Bronchial smooth muscle cell (primary cell): ENCODE measurements around the gene NVL. TPM values are rescaled to one million over a fixed set of nuclear protein-coding genes. Genes with fewer than 3 reads are reported as not detected.

Experiments
- total RNA-seq: library from RNA; depleted of rRNA; stranded (reverse); fragments of >200 nt; gene quantifications from 2 replicates; pipeline ENCODE4 v1.2.1, GENCODE V29; 2014

Gene NVL
- total RNA-seq, result 20.1 and 23.2 TPM in 2 replicates

GRCh38 chr1:224329842-224330753, at the start of gene NVL:
Gene NVL, minus strand, starts transcription at chr1:224330172. Its CDS starts 45 bp downstream, at chr1:224330127.

GRCh38 chr1:224356685-224357625, 27.0 kb upstream of the NVL start, which contains the start of gene CNIH4:
Gene CNIH4, plus strand, starts transcription at chr1:224356879. Its CDS starts 46 bp downstream, at chr1:224356925.

GRCh38 chr1:224182866-224183590, 146.9 kb downstream of the NVL start, which contains the start of gene DEGS1:
Gene DEGS1, plus strand, starts transcription at chr1:224183240. Its CDS starts 97 bp downstream, at chr1:224183337.

Other genes with a start within 250 kb of the NVL start
- gene FBXO28, start 216.1 kb downstream of the NVL start, total RNA-seq, result 22.7 and 24.8 TPM in 2 replicates
- gene DEGS1, start 146.9 kb downstream of the NVL start, total RNA-seq, result 30.1 and 45.6 TPM in 2 replicates
- 76.3 and 137 TPM in 2 replicates for gene CNIH4, start 26.7 kb upstream of the NVL start, total RNA-seq
- 59.9 and 69.7 TPM in 2 replicates for gene WDR26, start 104.6 kb upstream of the NVL start, total RNA-seq